Left ventricle myocardium inferior (tissue), 1 donor: ENCODE data around the gene TMPRSS4. TPM values are rescaled to one million over a fixed set of nuclear protein-coding genes. Genes with fewer than 3 reads are reported as not detected.

Source experiments
- DNase-seq: peaks from one replicate; pipeline ENCODE4 v3.0.0-alpha.2; 2020
- H3K27ac ChIP-seq: fragments of 200-600 bp; replicated peaks from 2 replicates; pipeline ENCODE4 v1.8.0; 2021
- H3K27me3 ChIP-seq: fragments of 200-600 bp; 2 replicates; pipeline ENCODE4 v1.8.0; 2021; ENCODE audit warnings: low read depth
- H3K36me3 ChIP-seq: fragments of 200-600 bp; 2 replicates; pipeline ENCODE4 v1.8.0; 2021
- H3K4me1 ChIP-seq: fragments of 200-600 bp; 2 replicates; pipeline ENCODE4 v1.8.0; 2021
- H3K4me3 ChIP-seq: fragments of 200-600 bp; 2 replicates; pipeline ENCODE4 v1.8.0; 2021; ENCODE audit warnings: mild to moderate bottlenecking, moderate library complexity
- H3K9me3 ChIP-seq: fragments of 200-600 bp; replicated peaks from 2 replicates; pipeline ENCODE4 v1.8.0; 2021
- CTCF ChIP-seq: fragments of 200-600 bp; IDR thresholded peaks from 2 replicates; pipeline ENCODE4 v1.8.0; 2021; ENCODE audit warnings: antibody characterized with exemption, mild to moderate bottlenecking, borderline replicate concordance
- intact Hi-C: fragments of 100-400 bp; cut with micrococcal nuclease; formaldehyde crosslinking; loops from one replicate; pipeline ENCODE4 v1.11.0; 2022
- total RNA-seq: library from RNA; stranded (reverse); fragmentation: NEBNext Ultra II Directional; extraction: Animal tissue kit (Norgen Biotek cat#: 25700); gene quantifications from one replicate; pipeline ENCODE4 v1.2.1, GENCODE V29; 2021
- donor health status: DM: no; HTN: yes; CAD: no; lungs with severe emphysema.

Gene TMPRSS4
- total RNA-seq, 1 donor from 2014 or later = 0.30 TPM

DNA sequence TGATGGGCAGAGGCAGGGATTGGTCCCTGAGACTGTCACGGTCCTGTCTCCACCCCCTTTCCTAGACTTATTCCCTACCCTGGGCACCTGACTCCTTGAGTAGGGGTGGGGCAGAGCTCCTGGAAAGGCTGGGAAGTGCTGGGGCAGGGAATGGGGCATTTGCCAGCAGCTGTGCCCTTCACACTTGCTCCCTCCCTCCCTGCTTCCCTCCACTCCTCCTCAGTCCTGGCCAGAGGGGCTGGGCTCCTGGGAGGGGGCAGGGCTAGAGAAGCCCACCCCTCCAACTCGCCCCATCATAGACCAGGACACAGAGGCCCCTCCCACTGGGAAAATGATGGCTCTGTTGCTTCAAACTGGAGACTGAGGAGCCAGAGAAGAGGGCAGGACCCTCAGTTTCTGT lies 88.0 kb downstream of the TMPRSS4 start:
- Histone ChIP-seq H3K36me3 (peaks cover 10% of the 10 kb centered on the region), H3K4me3 (no peak overlapping the region), H3K27me3 (no peaks in the 10 kb centered on the region), H3K27ac (no peak overlapping the region), H3K4me1 (peaks cover 22% of the 10 kb centered on the region), H3K9me3 (no peaks in the 10 kb centered on the region)
- no peak for DNase-seq
- intact Hi-C loops = no loop called here
- TF ChIP-seq CTCF = no peak

DNA sequence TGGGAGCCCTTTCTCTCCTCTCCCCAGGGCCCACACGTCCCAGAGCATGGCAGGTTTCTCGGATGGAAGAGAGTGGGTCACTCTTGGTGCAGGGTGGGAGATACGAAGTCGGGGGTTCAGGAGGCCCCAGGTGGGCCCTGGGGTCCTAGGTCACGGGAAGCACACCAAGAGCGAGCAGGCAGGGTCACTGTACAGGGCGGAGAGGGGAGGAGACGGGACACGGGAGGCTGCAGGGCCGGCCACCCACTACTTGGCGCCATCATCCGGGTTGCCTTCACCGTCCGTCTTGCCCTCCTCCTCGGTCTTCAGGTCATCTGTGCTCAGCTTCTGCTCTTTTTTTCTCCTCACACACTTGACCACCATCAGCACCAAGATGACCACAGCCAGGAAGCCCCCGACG lies 89.8 kb downstream of the TMPRSS4 start:
- TF ChIP-seq CTCF = no peak
- H3K27ac ChIP-seq = no peak overlapping the region
- DNase-seq = no peak
- H3K4me1 ChIP-seq = peaks cover 39% of the 10 kb centered on the region
- intact Hi-C loops = no loop called here
- no peak overlapping the region for H3K4me3 ChIP-seq
- peaks cover 10% of the 10 kb centered on the region for H3K36me3 ChIP-seq
- H3K9me3 ChIP-seq = no peaks in the 10 kb centered on the region
- peaks cover 4% of the 10 kb centered on the region for H3K27me3 ChIP-seq

DNA sequence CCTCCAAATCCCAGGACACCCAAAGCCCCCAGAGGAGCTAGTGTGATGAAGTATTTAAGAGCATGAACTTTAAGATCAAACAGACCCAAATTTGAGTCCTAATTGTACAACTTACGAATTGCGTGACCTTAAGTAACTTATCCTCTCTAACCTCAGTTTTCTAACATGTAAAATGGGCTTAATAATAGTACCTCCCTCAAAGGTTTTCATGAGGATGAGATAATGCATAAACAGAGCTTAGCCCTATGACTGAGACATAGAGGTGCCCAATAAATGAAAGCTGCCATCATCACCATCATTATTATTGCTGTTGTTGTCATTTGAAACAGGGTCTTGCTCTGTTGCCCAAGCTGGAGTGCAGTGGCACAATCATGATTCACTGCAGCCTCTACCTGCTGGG lies 90.4 kb downstream of the TMPRSS4 start:
- H3K27ac ChIP-seq = no peak overlapping the region
- H3K27me3 ChIP-seq = peaks cover 4% of the 10 kb centered on the region
- peaks cover 10% of the 10 kb centered on the region for H3K36me3 ChIP-seq
- TF ChIP-seq CTCF = no peak
- no peak for DNase-seq
- H3K4me3 ChIP-seq = no peak overlapping the region
- intact Hi-C loops = no loop called here
- H3K4me1 ChIP-seq = peaks cover 44% of the 10 kb centered on the region
- H3K9me3 ChIP-seq = no peaks in the 10 kb centered on the region

- intact Hi-C loops = no loop called here
- Histone ChIP-seq H3K27ac (no peak overlapping the region), H3K4me1 (peaks cover 44% of the 10 kb centered on the region), H3K27me3 (peaks cover 4% of the 10 kb centered on the region), H3K36me3 (peaks cover 10% of the 10 kb centered on the region), H3K4me3 (no peak overlapping the region), H3K9me3 (no peaks in the 10 kb centered on the region)
- no peak for DNase-seq
- TF ChIP-seq CTCF = no peak
These were observed 91.0 kb downstream of the TMPRSS4 start for GRCh38 chr11:118167906-118168305.

DNA sequence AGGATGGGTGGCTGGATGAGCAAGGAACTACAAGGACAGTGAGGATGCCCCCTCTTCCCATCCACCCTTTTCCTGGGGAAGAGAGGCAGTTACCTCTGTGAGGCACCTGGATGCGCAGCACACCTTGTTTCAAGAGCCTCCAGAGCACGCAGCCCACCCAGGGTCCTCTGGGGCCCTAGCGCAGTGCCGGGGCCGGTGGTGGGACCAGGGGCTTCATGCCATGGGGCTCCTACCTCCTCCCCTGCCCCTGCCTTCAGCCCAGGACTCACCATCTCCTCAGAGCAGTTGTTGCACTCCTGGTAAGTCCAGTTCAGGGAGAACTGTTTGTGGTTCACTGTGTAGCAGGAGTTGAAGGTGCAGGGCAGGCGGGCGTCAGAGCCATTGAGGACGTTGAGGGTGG lies 91.4 kb downstream of the TMPRSS4 start:
- no peaks in the 10 kb centered on the region for H3K9me3 ChIP-seq
- H3K36me3 ChIP-seq = peaks cover 10% of the 10 kb centered on the region
- no peak for DNase-seq
- intact Hi-C loops = no loop called here
- peaks cover 4% of the 10 kb centered on the region for H3K27me3 ChIP-seq
- H3K27ac ChIP-seq = no peak overlapping the region
- H3K4me1 ChIP-seq = peaks cover 47% of the 10 kb centered on the region
- H3K4me3 ChIP-seq = no peak overlapping the region
- TF ChIP-seq CTCF = no peak

- TF ChIP-seq CTCF = no peak
- peaks cover 4% of the 10 kb centered on the region for H3K27me3 ChIP-seq
- intact Hi-C loops = no loop called here
- peaks cover 50% of the 10 kb centered on the region for H3K4me1 ChIP-seq
- DNase-seq = no peak
- H3K27ac ChIP-seq = no peak overlapping the region
- peaks cover 10% of the 10 kb centered on the region for H3K36me3 ChIP-seq
- H3K4me3 ChIP-seq = no peak overlapping the region
- H3K9me3 ChIP-seq = no peaks in the 10 kb centered on the region
These were observed 91.9 kb downstream of the TMPRSS4 start for GRCh38 chr11:118168751-118169150.
